Measurements from ENCODE around the gene CTPS1. TPM values are rescaled to one million over a fixed set of nuclear protein-coding genes. Genes with fewer than 3 reads are reported as not detected.

The CTPS1 gene
- total RNA-seq, 1 experiment from 2014 or later: 73.4 TPM

DNA sequence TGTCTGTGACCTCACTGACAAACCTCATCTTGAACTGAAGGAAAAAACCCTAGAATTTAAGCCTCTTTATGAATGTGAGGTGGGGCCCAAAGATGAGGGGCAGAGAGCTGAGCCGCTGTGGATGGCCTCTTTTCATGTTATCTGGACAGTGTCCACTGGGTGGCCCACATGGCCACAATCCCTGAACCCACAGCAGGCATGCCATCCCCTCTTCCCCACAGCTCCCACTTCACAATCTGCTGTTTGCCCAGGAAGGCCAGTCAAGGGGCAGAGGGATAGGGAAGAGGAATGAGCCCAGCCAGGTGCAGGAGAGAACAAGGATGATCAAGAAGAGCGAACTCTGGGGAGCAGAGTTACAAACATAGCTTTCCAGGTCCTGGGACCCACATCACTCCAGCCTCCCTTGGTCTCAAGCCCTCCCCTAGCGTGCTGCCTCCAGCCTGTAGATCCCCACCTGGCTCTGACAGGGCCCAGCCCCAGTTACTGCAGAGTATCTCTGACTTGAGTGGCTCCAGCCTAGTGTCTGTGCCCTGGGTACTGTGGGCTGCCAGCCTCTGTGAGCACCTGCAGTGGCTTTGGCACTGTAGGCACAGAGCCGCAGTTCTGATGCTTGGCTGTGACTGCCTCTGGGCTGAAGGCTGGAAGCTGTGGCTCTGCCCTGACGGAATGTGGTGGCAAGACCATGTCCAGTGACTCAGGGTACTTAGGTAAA is 43.9 kb downstream of the CTPS1 start:
- Mint-ChIP-seq H3K27me3 (ENCODE audit: low read depth) (peaks cover 39% of the 10 kb centered on the region), H3K27ac (no peak overlapping the region), H3K9me3 (no peaks in the 10 kb centered on the region), H3K4me1 (peaks cover 12% of the 10 kb centered on the region), H3K4me3 (no peak overlapping the region), H3K36me3 (peaks cover 13% of the 10 kb centered on the region)
- CTCF ChIA-PET: interaction anchor here (0.6 to 2.3 kb wide), 3 partner anchors 16 to 283 kb away, joined by 3 to 8 read pairs (median 3); partner anchors contain the start of gene CTPS1
- 0 out of 2 replicates have a peak, but pooled peaks have one; percentile 2 for ATAC-seq
- DNase-seq (ENCODE audit: low spot score): no peak
- POLR2A ChIA-PET: interaction anchor here (0.6 kb wide), 1 partner anchor 12 kb away, joined by 5 read pairs; no protein-coding TSS in a partner anchor
- TF ChIP-seq, protein P1, sequence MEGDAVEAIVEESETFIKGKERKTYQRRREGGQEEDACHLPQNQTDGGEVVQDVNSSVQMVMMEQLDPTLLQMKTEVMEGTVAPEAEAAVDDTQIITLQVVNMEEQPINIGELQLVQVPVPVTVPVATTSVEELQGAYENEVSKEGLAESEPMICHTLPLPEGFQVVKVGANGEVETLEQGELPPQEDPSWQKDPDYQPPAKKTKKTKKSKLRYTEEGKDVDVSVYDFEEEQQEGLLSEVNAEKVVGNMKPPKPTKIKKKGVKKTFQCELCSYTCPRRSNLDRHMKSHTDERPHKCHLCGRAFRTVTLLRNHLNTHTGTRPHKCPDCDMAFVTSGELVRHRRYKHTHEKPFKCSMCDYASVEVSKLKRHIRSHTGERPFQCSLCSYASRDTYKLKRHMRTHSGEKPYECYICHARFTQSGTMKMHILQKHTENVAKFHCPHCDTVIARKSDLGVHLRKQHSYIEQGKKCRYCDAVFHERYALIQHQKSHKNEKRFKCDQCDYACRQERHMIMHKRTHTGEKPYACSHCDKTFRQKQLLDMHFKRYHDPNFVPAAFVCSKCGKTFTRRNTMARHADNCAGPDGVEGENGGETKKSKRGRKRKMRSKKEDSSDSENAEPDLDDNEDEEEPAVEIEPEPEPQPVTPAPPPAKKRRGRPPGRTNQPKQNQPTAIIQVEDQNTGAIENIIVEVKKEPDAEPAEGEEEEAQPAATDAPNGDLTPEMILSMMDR (IDR thresholded peaks at IDR 0.05): no peak
- TF ChIP-seq EMX1 (CRISPR knock-in tag; IDR thresholded peaks at IDR 0.05) (peak; percentile 50; the same call in 1 of the 2 replicates), PRRX2 (CRISPR knock-in tag; IDR thresholded peaks at IDR 0.05) (0 out of 2 replicates have a peak, but pooled peaks have one; percentile 29)
- TF ChIP-seq, protein P2, sequence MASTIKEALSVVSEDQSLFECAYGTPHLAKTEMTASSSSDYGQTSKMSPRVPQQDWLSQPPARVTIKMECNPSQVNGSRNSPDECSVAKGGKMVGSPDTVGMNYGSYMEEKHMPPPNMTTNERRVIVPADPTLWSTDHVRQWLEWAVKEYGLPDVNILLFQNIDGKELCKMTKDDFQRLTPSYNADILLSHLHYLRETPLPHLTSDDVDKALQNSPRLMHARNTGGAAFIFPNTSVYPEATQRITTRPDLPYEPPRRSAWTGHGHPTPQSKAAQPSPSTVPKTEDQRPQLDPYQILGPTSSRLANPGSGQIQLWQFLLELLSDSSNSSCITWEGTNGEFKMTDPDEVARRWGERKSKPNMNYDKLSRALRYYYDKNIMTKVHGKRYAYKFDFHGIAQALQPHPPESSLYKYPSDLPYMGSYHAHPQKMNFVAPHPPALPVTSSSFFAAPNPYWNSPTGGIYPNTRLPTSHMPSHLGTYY (CRISPR knock-in tag; IDR thresholded peaks at IDR 0.05): 0 out of 2 replicates have a peak, but pooled peaks have one; percentile 44

DNA sequence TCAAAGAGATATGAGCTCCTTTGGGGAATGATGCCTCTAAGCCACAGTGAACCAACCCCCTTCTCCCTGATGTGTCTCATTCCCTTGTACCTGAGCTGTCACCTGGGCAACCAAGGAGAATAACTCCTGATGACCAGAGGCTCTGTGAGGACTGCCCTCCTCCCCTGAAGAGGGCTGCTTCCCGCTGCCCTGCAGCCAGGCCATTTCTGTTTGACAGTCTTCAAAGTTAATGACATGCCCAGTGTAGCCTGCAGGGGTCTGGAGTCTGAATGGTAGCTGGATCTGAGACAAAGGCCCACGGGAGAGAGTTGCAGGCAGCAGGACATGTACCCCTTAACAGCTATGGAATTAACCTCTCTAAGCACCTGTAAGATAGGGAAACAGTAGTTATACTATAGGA is 45.5 kb downstream of the CTPS1 start:
- Mint-ChIP-seq H3K27ac (no peak overlapping the region), H3K27me3 (ENCODE audit: low read depth) (peaks cover 39% of the 10 kb centered on the region), H3K4me1 (peaks cover 12% of the 10 kb centered on the region), H3K36me3 (peaks cover 15% of the 10 kb centered on the region), H3K9me3 (no peaks in the 10 kb centered on the region), H3K4me3 (no peak overlapping the region)
- ChIA-PET CTCF (interaction anchor here (0.5 to 1.4 kb wide), 3 partner anchors 9 to 76 kb away, joined by 3 to 4 read pairs (median 3); no protein-coding TSS in a partner anchor), POLR2A (no interaction called here)
- no peak for DNase-seq (ENCODE audit: low spot score)
- TF ChIP-seq ZNF219 (CRISPR knock-in tag; IDR thresholded peaks at IDR 0.05; ENCODE audit: borderline replicate concordance) (no peak), ZNF317 (CRISPR knock-in tag; IDR thresholded peaks at IDR 0.05; ENCODE audit: borderline replicate concordance, low read depth) (no peak), NFATC4 (CRISPR knock-in tag; IDR thresholded peaks at IDR 0.05) (no peak), SOX15 (CRISPR knock-in tag; IDR thresholded peaks at IDR 0.05) (no peak), CREM (CRISPR knock-in tag; IDR thresholded peaks at IDR 0.05) (no peak)
- TF ChIP-seq, protein P3, sequence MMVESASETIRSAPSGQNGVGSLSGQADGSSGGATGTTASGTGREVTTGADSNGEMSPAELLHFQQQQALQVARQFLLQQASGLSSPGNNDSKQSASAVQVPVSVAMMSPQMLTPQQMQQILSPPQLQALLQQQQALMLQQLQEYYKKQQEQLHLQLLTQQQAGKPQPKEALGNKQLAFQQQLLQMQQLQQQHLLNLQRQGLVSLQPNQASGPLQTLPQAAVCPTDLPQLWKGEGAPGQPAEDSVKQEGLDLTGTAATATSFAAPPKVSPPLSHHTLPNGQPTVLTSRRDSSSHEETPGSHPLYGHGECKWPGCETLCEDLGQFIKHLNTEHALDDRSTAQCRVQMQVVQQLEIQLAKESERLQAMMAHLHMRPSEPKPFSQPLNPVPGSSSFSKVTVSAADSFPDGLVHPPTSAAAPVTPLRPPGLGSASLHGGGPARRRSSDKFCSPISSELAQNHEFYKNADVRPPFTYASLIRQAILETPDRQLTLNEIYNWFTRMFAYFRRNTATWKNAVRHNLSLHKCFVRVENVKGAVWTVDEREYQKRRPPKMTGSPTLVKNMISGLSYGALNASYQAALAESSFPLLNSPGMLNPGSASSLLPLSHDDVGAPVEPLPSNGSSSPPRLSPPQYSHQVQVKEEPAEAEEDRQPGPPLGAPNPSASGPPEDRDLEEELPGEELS (CRISPR knock-in tag; IDR thresholded peaks at IDR 0.05): no peak
- peak; percentile 10 for ATAC-seq

DNA sequence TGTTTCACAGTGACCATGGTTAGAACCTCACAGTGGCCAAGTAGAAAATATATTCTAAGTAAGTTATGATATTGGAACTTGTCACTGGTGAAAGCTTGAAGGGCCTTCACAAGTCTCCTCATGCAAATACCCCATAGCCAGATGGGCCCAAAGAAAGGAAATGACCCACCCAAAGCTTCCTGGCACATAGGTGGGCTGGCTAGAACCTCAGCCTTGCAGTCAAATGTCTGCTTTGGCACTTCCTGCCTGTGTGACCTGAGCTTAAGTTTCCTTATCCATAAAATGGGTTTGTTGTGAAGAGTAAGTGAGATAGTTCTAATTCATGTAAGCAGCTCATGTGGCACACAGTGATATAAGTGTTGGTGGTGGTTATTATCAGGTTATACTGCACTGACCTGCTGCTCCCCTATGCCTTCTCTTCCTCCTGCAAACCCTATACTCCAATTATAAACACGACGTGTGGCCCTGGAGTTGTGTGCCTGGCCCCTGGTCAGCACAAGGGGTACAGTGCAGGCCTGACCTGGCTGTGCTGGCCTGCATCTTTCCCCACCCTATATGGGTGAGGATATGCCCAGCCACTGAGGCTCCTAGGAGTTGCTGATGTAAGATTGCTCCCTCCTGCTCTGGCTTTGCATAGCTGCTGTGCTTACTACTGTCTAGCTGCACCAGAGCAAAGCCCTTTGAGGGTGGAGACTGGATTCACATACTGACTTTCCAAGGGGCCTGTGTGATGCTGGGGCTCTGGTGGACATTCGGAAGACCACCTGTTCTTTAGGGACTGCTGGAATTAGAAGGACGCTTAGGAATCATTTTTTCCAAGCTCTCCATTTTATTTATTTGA is 46.7 kb downstream of the CTPS1 start:
- no peak for ATAC-seq
- POLR2A ChIA-PET: no interaction called here
- no peak overlapping the region for H3K4me3 Mint-ChIP-seq

More for the DNA sequence above, 46.7 kb downstream of the CTPS1 start:
- DNase-seq (ENCODE audit: low spot score): no peak
- no peak for TF ChIP-seq FOXK1 (CRISPR knock-in tag; IDR thresholded peaks at IDR 0.05)
- TF ChIP-seq FOXP1 (CRISPR knock-in tag; IDR thresholded peaks at IDR 0.05; ENCODE audit: borderline replicate concordance): no peak
- TF ChIP-seq GTF2I (CRISPR knock-in tag; conservative IDR thresholded peaks at IDR 0.05): no peak
- CTCF ChIA-PET: no interaction called here
- Mint-ChIP-seq H3K36me3 (peaks cover 23% of the 10 kb centered on the region), H3K27me3 (ENCODE audit: low read depth) (peaks cover 39% of the 10 kb centered on the region), H3K9me3 (no peaks in the 10 kb centered on the region), H3K4me1 (peaks cover 18% of the 10 kb centered on the region), H3K27ac (no peak overlapping the region)
